Breast epithelium (tissue), 4 donors: ENCODE measurements around the gene ITGA6. TPM values are rescaled to one million over a fixed set of nuclear protein-coding genes. Genes with fewer than 3 reads are reported as not detected.
A peak's percentile ranks its signal among the peaks of the same experiment; 100 is the strongest.

Experiments
- DNase-seq, 2 donors: peaks; one replicate each; pipeline ENCODE4 v3.0.0-alpha.2; 2019; ENCODE audit warnings: low spot score in 2 of 2
- H3K27ac ChIP-seq, 2 donors: fragments of 200-600 bp; sonication (generic) in 1 of 2; one replicate each; pipeline ENCODE4 v1.5.1; 2016 to 2019; ENCODE audit warnings: mild to moderate bottlenecking in 1 of 2
- H3K27me3 ChIP-seq, 2 donors: fragments of 200-600 bp; sonication (generic) in 1 of 2; one replicate each; pipeline versions ENCODE4 v1.5.1 to v1.6.0; 2017 to 2019; ENCODE audit warnings: control low read depth in 1 of 2, mild to moderate bottlenecking in 1 of 2
- H3K36me3 ChIP-seq: fragments of 200-600 bp; one replicate; pipeline ENCODE4 v1.5.1; 2019
- H3K4me1 ChIP-seq, 2 donors: fragments of 200-600 bp; sonication (generic); one replicate each; pipeline ENCODE4 v1.5.1; 2016 to 2019; ENCODE audit warnings: control low read depth in 1 of 2
- H3K4me3 ChIP-seq, 3 donors: fragments of 200-600 bp; sonication (generic); 1 replicate in 2 of 3; 2 replicates in 1 of 3; pipeline ENCODE4 v1.5.1; 2016 to 2019; ENCODE audit warnings: mild to moderate bottlenecking in 3 of 3, moderate library complexity in 2 of 3
- H3K9me3 ChIP-seq, 2 donors: fragments of 200-600 bp; sonication (generic) in 1 of 2; one replicate each; pipeline ENCODE4 v1.5.1; 2016 to 2019; ENCODE audit warnings: control low read depth in 1 of 2
- POLR2A ChIP-seq: fragments of 450-650 bp; IDR thresholded peaks from one replicate; pipeline ENCODE4 v1.6.1; 2016; ENCODE audit warnings: antibody characterized with exemption, mild to moderate bottlenecking, moderate library complexity
- POLR2AphosphoS5 ChIP-seq, 3 donors: sonication (generic); formaldehyde crosslinking; IDR thresholded peaks; one replicate each; pipeline ENCODE4 v1.6.1; 2017; ENCODE audit warnings: antibody characterized with exemption in 3 of 3
- intact Hi-C: fragments of 100-400 bp; cut with DNase I; formaldehyde crosslinking; loops from one replicate; pipeline ENCODE4 v1.15.1; 2023; ENCODE audit warnings: low total_unique reads
- total RNA-seq, 3 donors: library from RNA; depleted of rRNA; stranded (reverse); fragments of >200 nt; gene quantifications; one replicate each; pipeline ENCODE4 v1.1.0, GENCODE V29; 2016
- TF ChIP-seq, protein P1 (sequence below), 3 donors: fragments of 450-650 bp; IDR thresholded peaks; one replicate each; pipeline ENCODE4 v1.5.1; 2016 to 2017; ENCODE audit warnings: antibody characterized with exemption in 3 of 3, mild to moderate bottlenecking in 3 of 3, moderate library complexity in 3 of 3

The ITGA6 gene
- total RNA-seq, 3 donors from 2014 or later, result 45.9 to 99.5 (median 93.1) TPM

- Histone ChIP-seq H3K9me3 (no peaks in the 10 kb centered on the region), H3K27ac (no peak overlapping the region), H3K36me3 (no peaks in the 10 kb centered on the region), H3K4me1 (peaks cover 0 to 12% of the 10 kb centered on the region in 2 donors), H3K4me3 (no peak overlapping the region), H3K27me3 (no peaks in the 10 kb centered on the region)
- no peak for DNase-seq
- intact Hi-C loops, result no loop called here
- TF ChIP-seq POLR2AphosphoS5 (IDR thresholded peaks at IDR 0.05) (no peak), POLR2A (no peak)
- TF ChIP-seq, protein P1, sequence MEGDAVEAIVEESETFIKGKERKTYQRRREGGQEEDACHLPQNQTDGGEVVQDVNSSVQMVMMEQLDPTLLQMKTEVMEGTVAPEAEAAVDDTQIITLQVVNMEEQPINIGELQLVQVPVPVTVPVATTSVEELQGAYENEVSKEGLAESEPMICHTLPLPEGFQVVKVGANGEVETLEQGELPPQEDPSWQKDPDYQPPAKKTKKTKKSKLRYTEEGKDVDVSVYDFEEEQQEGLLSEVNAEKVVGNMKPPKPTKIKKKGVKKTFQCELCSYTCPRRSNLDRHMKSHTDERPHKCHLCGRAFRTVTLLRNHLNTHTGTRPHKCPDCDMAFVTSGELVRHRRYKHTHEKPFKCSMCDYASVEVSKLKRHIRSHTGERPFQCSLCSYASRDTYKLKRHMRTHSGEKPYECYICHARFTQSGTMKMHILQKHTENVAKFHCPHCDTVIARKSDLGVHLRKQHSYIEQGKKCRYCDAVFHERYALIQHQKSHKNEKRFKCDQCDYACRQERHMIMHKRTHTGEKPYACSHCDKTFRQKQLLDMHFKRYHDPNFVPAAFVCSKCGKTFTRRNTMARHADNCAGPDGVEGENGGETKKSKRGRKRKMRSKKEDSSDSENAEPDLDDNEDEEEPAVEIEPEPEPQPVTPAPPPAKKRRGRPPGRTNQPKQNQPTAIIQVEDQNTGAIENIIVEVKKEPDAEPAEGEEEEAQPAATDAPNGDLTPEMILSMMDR (IDR thresholded peaks at IDR 0.05), result no peak
Measured at GRCh38 chr2:172399765-172400164, 27.6 kb upstream of the ITGA6 start.

- Histone ChIP-seq H3K27ac (no peak overlapping the region), H3K9me3 (no peaks in the 10 kb centered on the region), H3K36me3 (no peaks in the 10 kb centered on the region), H3K27me3 (no peaks in the 10 kb centered on the region), H3K4me1 (peaks cover 0 to 3% of the 10 kb centered on the region in 2 donors), H3K4me3 (no peak overlapping the region)
- intact Hi-C loops, result no loop called here
- TF ChIP-seq, protein P1 (IDR thresholded peaks at IDR 0.05), result no peak
- no peak for TF ChIP-seq POLR2AphosphoS5 (IDR thresholded peaks at IDR 0.05)
- no peak for TF ChIP-seq POLR2A
- DNase-seq, result no peak
Measured at GRCh38 chr2:172402198-172402597, 25.2 kb upstream of the ITGA6 start.

DNA sequence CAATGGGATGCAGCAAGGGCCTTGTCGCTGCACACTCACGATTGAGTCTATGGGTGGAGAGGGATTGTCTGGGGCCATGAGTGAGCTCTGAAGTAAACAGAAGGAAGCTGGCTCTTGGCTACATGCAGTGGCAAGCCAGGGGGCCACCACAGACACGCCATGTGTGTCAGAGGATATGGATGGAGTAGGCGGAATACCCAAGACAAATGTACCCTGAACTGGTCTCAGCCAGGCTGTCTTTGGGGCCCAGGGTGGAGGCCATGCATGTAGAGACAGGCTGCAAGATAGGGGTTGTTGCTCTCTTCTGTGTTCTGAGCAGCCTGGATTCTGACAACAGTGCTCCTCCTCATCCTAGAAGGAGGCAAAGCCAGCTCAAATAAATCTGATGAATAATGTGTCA is 24.0 kb upstream of the ITGA6 start:
- intact Hi-C loops, result no loop called here
- H3K27ac ChIP-seq, result peak overlapping the region; percentile 41 to 43
- no peak for DNase-seq
- H3K4me3 ChIP-seq, result no peak overlapping the region
- no peak for TF ChIP-seq POLR2AphosphoS5 (IDR thresholded peaks at IDR 0.05)
- TF ChIP-seq POLR2A, result no peak
- TF ChIP-seq, protein P1 (IDR thresholded peaks at IDR 0.05), result no peak
- H3K36me3 ChIP-seq, result no peaks in the 10 kb centered on the region
- H3K9me3 ChIP-seq, result no peaks in the 10 kb centered on the region
- no peaks in the 10 kb centered on the region for H3K4me1 ChIP-seq
- no peaks in the 10 kb centered on the region for H3K27me3 ChIP-seq

DNA sequence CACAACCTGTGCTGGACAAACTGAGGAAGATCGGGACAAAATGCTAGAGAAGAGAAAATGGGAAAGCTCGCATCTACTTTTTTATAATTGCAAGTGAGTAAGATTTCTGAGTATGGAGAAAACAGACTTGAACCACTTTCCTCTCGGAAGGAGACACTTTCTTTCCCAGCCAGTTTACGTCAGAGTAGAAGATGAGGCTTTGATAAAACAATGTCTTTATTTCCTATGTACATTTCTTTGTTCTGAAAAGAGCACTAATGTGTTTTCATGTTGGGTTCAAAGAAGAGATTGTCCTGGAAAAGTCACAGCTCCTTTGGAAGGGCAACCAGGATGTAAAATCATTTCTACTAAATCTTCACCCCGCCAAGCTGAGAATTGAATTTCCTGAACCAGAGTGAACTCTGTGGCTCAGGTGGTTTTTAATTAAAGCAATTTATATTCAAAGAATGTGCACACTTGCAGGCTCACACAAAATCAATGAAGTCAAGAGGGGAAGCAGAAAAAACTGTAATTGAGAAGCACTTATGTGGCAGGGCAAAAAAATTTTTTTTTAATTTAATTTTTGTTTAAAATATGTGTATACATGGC is 23.4 kb upstream of the ITGA6 start:
- no peaks in the 10 kb centered on the region for H3K4me1 ChIP-seq
- H3K27ac ChIP-seq, result peak overlapping the region; percentile 41 to 43
- no peak for TF ChIP-seq POLR2AphosphoS5 (IDR thresholded peaks at IDR 0.05)
- TF ChIP-seq, protein P1 (IDR thresholded peaks at IDR 0.05), result no peak
- H3K27me3 ChIP-seq, result no peaks in the 10 kb centered on the region
- no peak overlapping the region for H3K4me3 ChIP-seq
- H3K9me3 ChIP-seq, result no peaks in the 10 kb centered on the region
- H3K36me3 ChIP-seq, result no peaks in the 10 kb centered on the region
- no peak for DNase-seq
- intact Hi-C loops, result no loop called here

DNA sequence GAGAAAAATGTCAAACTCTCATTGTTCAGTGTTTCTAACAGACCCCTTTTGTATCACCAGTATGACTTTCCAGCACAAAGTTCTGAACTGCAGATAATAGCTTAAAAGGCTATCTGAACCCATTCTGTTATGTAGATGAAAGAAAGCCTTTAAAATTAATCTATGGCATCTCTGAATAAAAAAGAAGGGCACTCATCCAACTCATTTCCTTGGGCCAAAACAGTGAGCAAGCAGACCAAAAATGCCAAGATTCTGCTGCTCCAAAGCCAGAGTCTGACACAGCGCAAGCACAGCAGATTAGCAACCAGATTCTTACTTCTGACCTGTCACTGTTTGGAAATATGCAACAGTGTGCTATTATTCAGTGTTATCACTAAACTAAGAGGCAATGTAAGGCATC is 22.6 kb upstream of the ITGA6 start:
- Histone ChIP-seq H3K27me3 (no peaks in the 10 kb centered on the region), H3K4me3 (no peak overlapping the region), H3K4me1 (no peaks in the 10 kb centered on the region), H3K9me3 (no peaks in the 10 kb centered on the region), H3K36me3 (no peaks in the 10 kb centered on the region), H3K27ac (no peak overlapping the region)
- no peak for TF ChIP-seq POLR2AphosphoS5 (IDR thresholded peaks at IDR 0.05)
- no peak for TF ChIP-seq POLR2A
- TF ChIP-seq, protein P1 (IDR thresholded peaks at IDR 0.05), result no peak
- DNase-seq, result no peak
- intact Hi-C loops, result no loop called here
